HepG2 (cell line): ENCODE data around the gene DDR2. TPM values are rescaled to one million over a fixed set of nuclear protein-coding genes. Genes with fewer than 3 reads are reported as not detected.

ENCODE experiments used
- ATAC-seq: fragments of 200-7000 bp; cut with Tn5 transposase; 3 replicates; pipeline ENCODE4 v1.9.1; 2020; ENCODE audit warnings: mild to moderate bottlenecking, moderate library complexity
- BruUV-seq: library from RNA; stranded (reverse); fragments of 400-500 nt; replicated peaks from 2 replicates; lab custom pipeline; 2021; lab: Mats Ljungman, UMichigan
- CTCF ChIA-PET: fragments of 300-600 bp; formaldehyde crosslinking; extraction: SDS; loops from one replicate; lab custom pipeline; 2021; ENCODE audit warnings: low total read pairs, inconsistent platforms, low intra/inter-chr PET ratio; lab: Yijun Ruan, JAX
- POLR2A ChIA-PET: fragments of 350-600 bp; sonication (Branson Sonifier 250); formaldehyde crosslinking; loops from one replicate; lab custom pipeline; 2020; ENCODE audit warnings: antibody characterized with exemption, inconsistent platforms; lab: Yijun Ruan, JAX
- DNase-seq: peaks from one replicate; pipeline ENCODE4 v3.0.0-alpha.2; 2015; ENCODE audit warnings: low spot score
- FAIRE-seq: peaks from 3 replicates; lab custom pipeline; 2011; peaks lifted over from hg19 to GRCh38; lab: Jason Lieb, UNC
- H2AFZ ChIP-seq: one replicate; pipeline ENCODE4 v1.6.1; 2011; ENCODE audit warnings: low read length, inconsistent platforms
- H3K27ac ChIP-seq: fragments of 300-600 bp; 3 replicates; pipeline ENCODE4 v1.8.0; 2011; ENCODE audit warnings: mixed run types, mild to moderate bottlenecking, mixed read lengths, low read length, inconsistent platforms; ENCODE audit not compliant: insufficient read depth; ENCODE audit errors: extremely low read length
- H3K27me3 ChIP-seq, 2 experiments: fragments of 200-600 bp in 1 of 2; 2 replicates in 1 of 2; 3 replicates in 1 of 2; pipeline versions ENCODE4 v1.6.0 to v1.8.0; 2011; ENCODE audit warnings: low read length in 2 of 2, mild to moderate bottlenecking in 2 of 2, moderate library complexity in 2 of 2, inconsistent platforms in 1 of 2; ENCODE audit not compliant: insufficient read depth in 2 of 2, control insufficient read depth in 1 of 2
- H3K36me3 ChIP-seq, 2 experiments: fragments of 200-600 bp in 1 of 2; replicated peaks in 1 of 2; 2 replicates in 1 of 2; 3 replicates in 1 of 2; pipeline versions ENCODE4 v1.5.1 to v1.8.0; 2011; ENCODE audit warnings: low read length in 2 of 2, inconsistent platforms in 1 of 2; ENCODE audit not compliant: insufficient read depth in 2 of 2, control insufficient read depth in 1 of 2
- H3K4me1 ChIP-seq: 2 replicates; pipeline ENCODE4 v1.5.1; 2012; ENCODE audit warnings: low read length, inconsistent platforms; ENCODE audit not compliant: insufficient read depth
- H3K4me2 ChIP-seq: 2 replicates; pipeline ENCODE4 v1.6.0; 2011; ENCODE audit warnings: low read depth, low read length, inconsistent platforms
- H3K4me3 ChIP-seq, 3 experiments: fragments of 200-600 bp in 1 of 3; sonication (generic), shearing (Covaris generic) in 1 of 3; replicated peaks in 1 of 3; 2 replicates each; pipeline ENCODE4 v1.5.1; 2011 to 2016; ENCODE audit warnings: low read length in 3 of 3, inconsistent platforms in 2 of 3, low read depth in 2 of 3, mild to moderate bottlenecking in 2 of 3, control low read depth in 1 of 3, mixed read lengths in 1 of 3; ENCODE audit not compliant: insufficient read depth in 1 of 3
- H3K79me2 ChIP-seq: one replicate; pipeline ENCODE4 v1.6.1; 2011; ENCODE audit warnings: low read length, inconsistent platforms; ENCODE audit not compliant: insufficient read depth
- H3K9ac ChIP-seq: 2 replicates; pipeline ENCODE4 v1.6.0; 2011; ENCODE audit warnings: mild to moderate bottlenecking, low read depth, low read length, inconsistent platforms; ENCODE audit not compliant: insufficient read depth
- H3K9me3 ChIP-seq: 2 replicates; pipeline ENCODE4 v1.5.1; 2012; ENCODE audit warnings: mild to moderate bottlenecking, low read length
- H4K20me1 ChIP-seq: 2 replicates; pipeline ENCODE4 v1.6.0; 2011; ENCODE audit warnings: inconsistent platforms, mild to moderate bottlenecking, low read length, moderate library complexity; ENCODE audit not compliant: insufficient read depth
- CCAR2 ChIP-seq: fragments of 200-400 bp; formaldehyde crosslinking; optimal IDR thresholded peaks from 2 replicates; pipeline ENCODE3; 2018; ENCODE audit warnings: low read depth, mild to moderate bottlenecking, low read length, moderate library complexity
- FOXM1 ChIP-seq: sonication (generic); formaldehyde crosslinking; IDR thresholded peaks from 2 replicates; pipeline ENCODE4 v1.5.0; 2020; ENCODE audit warnings: missing genetic modification reagents
- SNAPC4 ChIP-seq: sonication (generic); formaldehyde crosslinking; IDR thresholded peaks from 2 replicates; pipeline ENCODE4 v1.4.0; 2020; ENCODE audit warnings: mild to moderate bottlenecking, missing genetic modification reagents
- ZFP1 ChIP-seq: IDR thresholded peaks from 2 replicates; pipeline ENCODE4 v1.6.1; 2016
- ZFP41 ChIP-seq: sonication (generic); formaldehyde crosslinking; IDR thresholded peaks from 2 replicates; pipeline ENCODE4 v1.4.0; 2020; ENCODE audit warnings: mild to moderate bottlenecking, missing genetic modification reagents, borderline replicate concordance
- ZNF318 ChIP-seq: sonication (generic); formaldehyde crosslinking; IDR thresholded peaks from 2 replicates; pipeline ENCODE4 v1.4.0; 2020; ENCODE audit warnings: mild to moderate bottlenecking, missing genetic modification reagents
- ZNF558 ChIP-seq: sonication (generic); formaldehyde crosslinking; IDR thresholded peaks from 2 replicates; pipeline ENCODE4 v1.9.0; 2022; ENCODE audit warnings: mild to moderate bottlenecking, missing genetic modification reagents, borderline replicate concordance
- ZNF703 ChIP-seq: sonication (generic); formaldehyde crosslinking; IDR thresholded peaks from 2 replicates; pipeline ENCODE4 v1.5.1; 2020; ENCODE audit warnings: missing genetic modification reagents, mild to moderate bottlenecking, moderate library complexity, borderline replicate concordance
- ZNF766 ChIP-seq: sonication (generic); formaldehyde crosslinking; IDR thresholded peaks from 2 replicates; pipeline ENCODE4 v1.5.0; 2020; ENCODE audit warnings: missing genetic modification reagents, borderline replicate concordance
- ZNF780A ChIP-seq: sonication (generic); formaldehyde crosslinking; IDR thresholded peaks from 2 replicates; pipeline ENCODE4 v1.8.0; 2022; ENCODE audit warnings: mild to moderate bottlenecking, missing genetic modification reagents, moderate library complexity
- WGBS: methylation state at CpG from one replicate; pipeline ENCODE4 v1.1.6; 2017; ENCODE audit warnings: low lambda C conversion rate; 5-methylcytosine and 5-hydroxymethylcytosine counted together
- in situ Hi-C: cut with HindIII; loops from 2 replicates; pipeline ENCODE4 v1.10.0; 2017; ENCODE audit warnings: low pct_unique_long_range_greater_than_20kb; ENCODE audit not compliant: extremely low pct_ligation_motif_present
- intact Hi-C: fragments of 100-400 bp; cut with micrococcal nuclease; formaldehyde crosslinking; loops from one replicate; pipeline ENCODE4 v1.10.0; 2022; ENCODE audit not compliant: unreplicated experiment
- polyA plus RNA-seq, 8 experiments: library from polyadenylated mRNA; depleted of rRNA in 3 of 8; stranded (reverse) in 7 of 8; unstranded in 1 of 8; fragments of >200 nt; fragmentation: Illumina TruSeq in 4 of 8; extraction: Trizol in 4 of 8; gene quantifications; 2 replicates each; pipeline versions ENCODE4 v1.2.1 to v1.2.3, GENCODE V29; 2011 to 2016; ENCODE audit warnings: low read depth in 4 of 8, missing spikeins in 1 of 8, mixed read lengths in 1 of 8; ENCODE audit not compliant: insufficient read depth in 1 of 8
- total RNA-seq, 5 experiments: library from RNA; depleted of rRNA; stranded (reverse); fragments of >200 nt; fragmentation: Illumina TruSeq; extraction: Trizol; gene quantifications; 2 replicates each; pipeline ENCODE4 v1.2.3, GENCODE V29; 2016; ENCODE audit warnings: low read depth in 1 of 5

Gene DDR2
- total and polyA plus RNA-seq, 2 of the 13 experiments (the other 11 are each of a cell fraction or from before 2014, with no cell fraction given) = 0.36 to 0.38 TPM

GRCh38 chr1:162621256-162621655, 11.0 kb upstream of the DDR2 start (continued):
- TF ChIP-seq ZNF558 (CRISPR knock-in tag) = no peak

- H4K20me1 ChIP-seq = no peaks in the 10 kb centered on the region
- no peaks in the 10 kb centered on the region for H3K9me3 ChIP-seq
- H3K79me2 ChIP-seq = no peaks in the 10 kb centered on the region
- CTCF ChIA-PET = no interaction called here
- no peaks in the 10 kb centered on the region for H3K27me3 ChIP-seq
- H3K4me1 ChIP-seq = no peaks in the 10 kb centered on the region
- no peak overlapping the region for H3K4me2 ChIP-seq
- POLR2A ChIA-PET = no interaction called here
- H3K27ac ChIP-seq = no peak overlapping the region
- in situ Hi-C loops = loop anchor here (10.0 kb wide), 1 partner anchor 179 kb away; no protein-coding TSS in a partner anchor
- BruUV-seq = no TSS peak
- H3K4me3 ChIP-seq = no peak overlapping the region
- H2AFZ ChIP-seq = no peak overlapping the region
- ATAC-seq (no peak), FAIRE-seq (no peak), DNase-seq (no peak)
- WGBS = 86% methylated on average over 2 of the region's 2 CpGs
- intact Hi-C loops = loop anchor here (2.0 kb wide), 1 partner anchor 569 kb away; no protein-coding TSS in a partner anchor
- no peak overlapping the region for H3K9ac ChIP-seq
- H3K36me3 ChIP-seq = no peaks in the 10 kb centered on the region
- no peak for TF ChIP-seq ZNF703 (CRISPR knock-in tag)
- no peak for TF ChIP-seq ZNF766 (CRISPR knock-in tag)
- TF ChIP-seq ZFP1 (CRISPR knock-in tag) = no peak
- no peak for TF ChIP-seq ZFP41 (CRISPR knock-in tag)
- no peak for TF ChIP-seq SNAPC4
- TF ChIP-seq FOXM1 (CRISPR knock-in tag) = no peak
- TF ChIP-seq ZNF780A (CRISPR knock-in tag) = no peak
- no peak for TF ChIP-seq ZNF318 (CRISPR knock-in tag)
- no peak for TF ChIP-seq CCAR2
These were observed 6.6 kb upstream of the DDR2 start for GRCh38 chr1:162625679-162626078.
